ENCODE measurements around the gene PSMB11. TPM values are rescaled to one million over a fixed set of nuclear protein-coding genes. Genes with fewer than 3 reads are reported as not detected.
A peak's percentile ranks its signal among the peaks of the same experiment; 100 is the strongest.
"Not testable (repeated sequence)": the region's sequence is repeated elsewhere in the genome, so short reads cannot be mapped to it uniquely, and the experiment has no call there.

Gene PSMB11
- total RNA-seq, 1 donor: not detected

GRCh38 chr14:23002592-23002991 lies 39.4 kb upstream of the PSMB11 start:
- Histone ChIP-seq H3K4me1 (ENCODE audit: insufficient read depth, low read length) (peaks cover 18% of the 10 kb centered on the region), H3K9me3 (ENCODE audit: low read depth, low read length) (no peaks in the 10 kb centered on the region), H2AFZ (ENCODE audit: low read length) (no peak overlapping the region), H3K36me3 (ENCODE audit: insufficient read depth, low read length) (no peaks in the 10 kb centered on the region), H3K4me2 (ENCODE audit: insufficient read depth, low read length) (no peak overlapping the region), H3K4me3 (ENCODE audit: insufficient read depth, low read length) (no peak overlapping the region), H3K79me2 (ENCODE audit: insufficient read depth, low read length) (no peaks in the 10 kb centered on the region), H3K27me3 (ENCODE audit: insufficient read depth, low read length) (no peaks in the 10 kb centered on the region), H3K27ac (ENCODE audit: low read depth, low read length) (no peak overlapping the region), H4K20me1 (ENCODE audit: insufficient read depth, low read length) (no peaks in the 10 kb centered on the region)
- DNase-seq (ENCODE audit: insufficient read length, low spot score, missing footprints): no peak
- no peak for TF ChIP-seq CTCF (IDR thresholded peaks at IDR 0.05; ENCODE audit: extremely low read depth, low read depth, low read length)

GRCh38 chr14:23004274-23004673 lies 37.7 kb upstream of the PSMB11 start:
- DNase-seq (ENCODE audit: insufficient read length, low spot score, missing footprints); H4K20me1 ChIP-seq (ENCODE audit: insufficient read depth, low read length); H3K4me2 ChIP-seq (ENCODE audit: insufficient read depth, low read length); H3K27ac ChIP-seq (ENCODE audit: low read depth, low read length); H3K27me3 ChIP-seq (ENCODE audit: insufficient read depth, low read length); H3K4me3 ChIP-seq (ENCODE audit: insufficient read depth, low read length); H3K36me3 ChIP-seq (ENCODE audit: insufficient read depth, low read length); H2AFZ ChIP-seq (ENCODE audit: low read length); H3K79me2 ChIP-seq (ENCODE audit: insufficient read depth, low read length); H3K9me3 ChIP-seq (ENCODE audit: low read depth, low read length): not testable (repeated sequence)
- H3K4me1 ChIP-seq (ENCODE audit: insufficient read depth, low read length): peaks cover 19% of the 10 kb centered on the region

- Histone ChIP-seq H3K36me3 (ENCODE audit: insufficient read depth, low read length) (no peaks in the 10 kb centered on the region), H3K4me1 (ENCODE audit: insufficient read depth, low read length) (peaks cover 23% of the 10 kb centered on the region), H3K27me3 (ENCODE audit: insufficient read depth, low read length) (no peaks in the 10 kb centered on the region), H3K27ac (ENCODE audit: low read depth, low read length) (peak overlapping the region; percentile 87), H4K20me1 (ENCODE audit: insufficient read depth, low read length) (no peaks in the 10 kb centered on the region), H3K79me2 (ENCODE audit: insufficient read depth, low read length) (no peaks in the 10 kb centered on the region), H3K9me3 (ENCODE audit: low read depth, low read length) (no peaks in the 10 kb centered on the region), H3K4me3 (ENCODE audit: insufficient read depth, low read length) (peak overlapping the region; percentile 79), H2AFZ (ENCODE audit: low read length) (no peak overlapping the region), H3K4me2 (ENCODE audit: insufficient read depth, low read length) (peak overlapping the region; percentile 78)
- DNase-seq (ENCODE audit: insufficient read length, low spot score, missing footprints): peak; percentile 58
- TF ChIP-seq CTCF (IDR thresholded peaks at IDR 0.05; ENCODE audit: extremely low read depth, low read depth, low read length): no peak
Measured at GRCh38 chr14:23005451-23006187, 36.4 kb upstream of the PSMB11 start.

GRCh38 chr14:23006188-23006534 lies 35.9 kb upstream of the PSMB11 start:
- no peak for DNase-seq (ENCODE audit: insufficient read length, low spot score, missing footprints)
- no peaks in the 10 kb centered on the region for H3K9me3 ChIP-seq (ENCODE audit: low read depth, low read length)
- H3K27me3 ChIP-seq (ENCODE audit: insufficient read depth, low read length): no peaks in the 10 kb centered on the region
- H3K4me2 ChIP-seq (ENCODE audit: insufficient read depth, low read length): peak overlapping the region; percentile 78
- H3K79me2 ChIP-seq (ENCODE audit: insufficient read depth, low read length): no peaks in the 10 kb centered on the region
- peak overlapping the region; percentile 87 for H3K27ac ChIP-seq (ENCODE audit: low read depth, low read length)
- H2AFZ ChIP-seq (ENCODE audit: low read length): no peak overlapping the region
- H3K4me3 ChIP-seq (ENCODE audit: insufficient read depth, low read length): peak overlapping the region; percentile 79
- H4K20me1 ChIP-seq (ENCODE audit: insufficient read depth, low read length): no peaks in the 10 kb centered on the region
- H3K4me1 ChIP-seq (ENCODE audit: insufficient read depth, low read length): peaks cover 23% of the 10 kb centered on the region
- no peaks in the 10 kb centered on the region for H3K36me3 ChIP-seq (ENCODE audit: insufficient read depth, low read length)
- TF ChIP-seq CTCF (IDR thresholded peaks at IDR 0.05; ENCODE audit: extremely low read depth, low read depth, low read length): no peak
